ENCODE data around the gene HSD17B7. TPM values are rescaled to one million over a fixed set of nuclear protein-coding genes. Genes with fewer than 3 reads are reported as not detected.
"Not testable (repeated sequence)": the region's sequence is repeated elsewhere in the genome, so short reads cannot be mapped to it uniquely, and the experiment has no call there.

The HSD17B7 gene
- total and polyA plus RNA-seq, 2 donors (not counting 1 experiment from before 2014, with no cell fraction given): 38.9 to 41.5 TPM

- CTCF ChIA-PET: no interaction called here
- TF ChIP-seq EZH2 (IDR thresholded peaks at IDR 0.05; ENCODE audit: borderline replicate concordance, insufficient read depth, low read depth, low read length, poor library complexity, severe bottlenecking): no peak
- TF ChIP-seq, protein P1, sequence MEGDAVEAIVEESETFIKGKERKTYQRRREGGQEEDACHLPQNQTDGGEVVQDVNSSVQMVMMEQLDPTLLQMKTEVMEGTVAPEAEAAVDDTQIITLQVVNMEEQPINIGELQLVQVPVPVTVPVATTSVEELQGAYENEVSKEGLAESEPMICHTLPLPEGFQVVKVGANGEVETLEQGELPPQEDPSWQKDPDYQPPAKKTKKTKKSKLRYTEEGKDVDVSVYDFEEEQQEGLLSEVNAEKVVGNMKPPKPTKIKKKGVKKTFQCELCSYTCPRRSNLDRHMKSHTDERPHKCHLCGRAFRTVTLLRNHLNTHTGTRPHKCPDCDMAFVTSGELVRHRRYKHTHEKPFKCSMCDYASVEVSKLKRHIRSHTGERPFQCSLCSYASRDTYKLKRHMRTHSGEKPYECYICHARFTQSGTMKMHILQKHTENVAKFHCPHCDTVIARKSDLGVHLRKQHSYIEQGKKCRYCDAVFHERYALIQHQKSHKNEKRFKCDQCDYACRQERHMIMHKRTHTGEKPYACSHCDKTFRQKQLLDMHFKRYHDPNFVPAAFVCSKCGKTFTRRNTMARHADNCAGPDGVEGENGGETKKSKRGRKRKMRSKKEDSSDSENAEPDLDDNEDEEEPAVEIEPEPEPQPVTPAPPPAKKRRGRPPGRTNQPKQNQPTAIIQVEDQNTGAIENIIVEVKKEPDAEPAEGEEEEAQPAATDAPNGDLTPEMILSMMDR (IDR thresholded peaks at IDR 0.05): no peak
- Histone ChIP-seq H3K4me2 (replicated peaks; ENCODE audit: low read depth, low read length, poor library complexity, severe bottlenecking) (no peak overlapping the region), H3K27me3 (replicated peaks in 1 of 4; ENCODE audit: control extremely low read depth in 1 of 4, control insufficient read depth in 3 of 4, insufficient read depth in 4 of 4, low read length in 3 of 4) (peaks cover 0 to 20% (median 6%) of the 10 kb centered on the region in 4 experiments), H3K9me3 (ENCODE audit: control extremely low read depth in 1 of 3, control insufficient read depth in 2 of 3, insufficient read depth in 1 of 3, low read length in 2 of 3) (no peaks in the 10 kb centered on the region), H3K4me3 (ENCODE audit: control extremely low read depth in 1 of 5, extremely low read depth in 1 of 5, insufficient read depth in 1 of 5, low read depth in 2 of 5, low read length in 4 of 5) (no peak overlapping the region), H3K36me3 (replicated peaks in 1 of 2; ENCODE audit: control extremely low read depth in 1 of 2, control insufficient read depth in 1 of 2, extremely low read depth in 1 of 2, insufficient read depth in 2 of 2, low read length in 1 of 2) (no peaks in the 10 kb centered on the region), H3K4me1 (ENCODE audit: control insufficient read depth in 2 of 2, insufficient read depth in 2 of 2, low read length in 2 of 2) (no peaks in the 10 kb centered on the region), H4K20me1 (ENCODE audit: control insufficient read depth, insufficient read depth, low read length, poor library complexity, severe bottlenecking) (no peaks in the 10 kb centered on the region), H3K79me2 (ENCODE audit: control insufficient read depth, insufficient read depth, low read length) (no peaks in the 10 kb centered on the region), H3K9ac (ENCODE audit: low read length) (no peak overlapping the region), H3K27ac (ENCODE audit: low read length in 2 of 2) (no peak overlapping the region), H2AFZ (ENCODE audit: insufficient read depth, low read depth, low read length, poor library complexity, severe bottlenecking) (no peak overlapping the region)
- DNase-seq: no peak
- no peak overlapping the region for H3K4me3 Mint-ChIP-seq
- WGBS (ENCODE audit: insufficient coverage): no CpG with 5 or more reads among the region's 1 CpG
- no peak overlapping the region for H3K27ac Mint-ChIP-seq
- POLR2A ChIA-PET: no interaction called here
- H3K9me3 Mint-ChIP-seq (ENCODE audit: insufficient read depth): no peaks in the 10 kb centered on the region
- H3K27me3 Mint-ChIP-seq: peaks cover 42% of the 10 kb centered on the region
- intact Hi-C loops (cut with micrococcal nuclease): no loop called here
- H3K4me1 Mint-ChIP-seq: no peaks in the 10 kb centered on the region
- ATAC-seq (ENCODE audit: low read depth): no peak
Measured at GRCh38 chr1:162779043-162779442, 11.5 kb upstream of the HSD17B7 start.

DNA sequence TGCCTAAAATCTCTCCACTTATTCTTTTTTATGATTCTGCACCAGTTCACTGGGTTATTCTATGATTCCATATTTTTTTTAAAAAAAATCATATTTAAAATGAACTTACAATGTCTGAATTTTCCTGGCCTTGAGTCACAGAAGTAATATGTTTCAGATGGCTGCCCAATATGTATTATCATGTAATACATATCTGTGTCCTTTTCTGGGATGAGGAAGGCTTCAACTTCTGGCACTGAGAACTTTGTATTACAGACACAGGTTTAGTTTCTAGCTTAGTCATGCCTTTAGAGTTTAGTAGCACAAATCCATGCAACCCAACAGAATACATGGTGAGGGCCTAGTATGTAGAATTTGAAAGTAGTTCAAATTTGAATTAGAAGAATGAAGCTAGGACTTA is 7.8 kb upstream of the HSD17B7 start:
- Histone ChIP-seq H3K9ac (ENCODE audit: low read length) (no peak overlapping the region), H3K9me3 (ENCODE audit: control extremely low read depth in 1 of 3, control insufficient read depth in 2 of 3, insufficient read depth in 1 of 3, low read length in 2 of 3) (no peaks in the 10 kb centered on the region), H3K4me1 (ENCODE audit: control insufficient read depth in 2 of 2, insufficient read depth in 2 of 2, low read length in 2 of 2) (no peaks in the 10 kb centered on the region), H2AFZ (ENCODE audit: insufficient read depth, low read depth, low read length, poor library complexity, severe bottlenecking) (no peak overlapping the region), H3K36me3 (replicated peaks in 1 of 2; ENCODE audit: control extremely low read depth in 1 of 2, control insufficient read depth in 1 of 2, extremely low read depth in 1 of 2, insufficient read depth in 2 of 2, low read length in 1 of 2) (no peaks in the 10 kb centered on the region), H3K27ac (ENCODE audit: low read length in 2 of 2) (no peak overlapping the region), H3K79me2 (ENCODE audit: control insufficient read depth, insufficient read depth, low read length) (no peaks in the 10 kb centered on the region), H3K27me3 (replicated peaks in 1 of 4; ENCODE audit: control extremely low read depth in 1 of 4, control insufficient read depth in 3 of 4, insufficient read depth in 4 of 4, low read length in 3 of 4) (peaks cover 0 to 7% (median 1%) of the 10 kb centered on the region in 4 experiments), H3K4me3 (ENCODE audit: control extremely low read depth in 1 of 5, extremely low read depth in 1 of 5, insufficient read depth in 1 of 5, low read depth in 2 of 5, low read length in 4 of 5) (no peak overlapping the region), H3K4me2 (replicated peaks; ENCODE audit: low read depth, low read length, poor library complexity, severe bottlenecking) (no peak overlapping the region), H4K20me1 (ENCODE audit: control insufficient read depth, insufficient read depth, low read length, poor library complexity, severe bottlenecking) (no peaks in the 10 kb centered on the region)
- TF ChIP-seq, protein P1 (IDR thresholded peaks at IDR 0.05): no peak
- no peak for TF ChIP-seq EZH2 (IDR thresholded peaks at IDR 0.05; ENCODE audit: borderline replicate concordance, insufficient read depth, low read depth, low read length, poor library complexity, severe bottlenecking)
- CTCF ChIA-PET: no interaction called here
- H3K27me3 Mint-ChIP-seq: peaks cover 30% of the 10 kb centered on the region
- H3K9me3 Mint-ChIP-seq (ENCODE audit: insufficient read depth): no peaks in the 10 kb centered on the region
- no peak for DNase-seq
- ATAC-seq (ENCODE audit: low read depth): no peak
- intact Hi-C loops (cut with micrococcal nuclease): no loop called here
- H3K4me3 Mint-ChIP-seq: no peak overlapping the region
- H3K4me1 Mint-ChIP-seq: no peaks in the 10 kb centered on the region
- H3K27ac Mint-ChIP-seq: no peak overlapping the region
- POLR2A ChIA-PET: no interaction called here

GRCh38 chr1:162784926-162785325 is 5.6 kb upstream of the HSD17B7 start:
- H3K9me3 Mint-ChIP-seq (ENCODE audit: insufficient read depth); H3K36me3 ChIP-seq (replicated peaks in 1 of 2; ENCODE audit: control extremely low read depth in 1 of 2, control insufficient read depth in 1 of 2, extremely low read depth in 1 of 2, insufficient read depth in 2 of 2, low read length in 1 of 2); H2AFZ ChIP-seq (ENCODE audit: insufficient read depth, low read depth, low read length, poor library complexity, severe bottlenecking); POLR2A ChIA-PET; H3K4me1 ChIP-seq (ENCODE audit: control insufficient read depth in 2 of 2, insufficient read depth in 2 of 2, low read length in 2 of 2); H3K27ac Mint-ChIP-seq; H3K4me3 Mint-ChIP-seq; intact Hi-C loops (cut with micrococcal nuclease); H3K27me3 ChIP-seq (replicated peaks in 1 of 4; ENCODE audit: control extremely low read depth in 1 of 4, control insufficient read depth in 3 of 4, insufficient read depth in 4 of 4, low read length in 3 of 4); H3K79me2 ChIP-seq (ENCODE audit: control insufficient read depth, insufficient read depth, low read length); H3K27ac ChIP-seq (ENCODE audit: low read length in 2 of 2); DNase-seq; H3K4me2 ChIP-seq (replicated peaks; ENCODE audit: low read depth, low read length, poor library complexity, severe bottlenecking); ATAC-seq (ENCODE audit: low read depth); H3K4me3 ChIP-seq (ENCODE audit: control extremely low read depth in 1 of 5, extremely low read depth in 1 of 5, insufficient read depth in 1 of 5, low read depth in 2 of 5, low read length in 4 of 5); H4K20me1 ChIP-seq (ENCODE audit: control insufficient read depth, insufficient read depth, low read length, poor library complexity, severe bottlenecking); CTCF ChIA-PET; H3K9me3 ChIP-seq (ENCODE audit: control extremely low read depth in 1 of 3, control insufficient read depth in 2 of 3, insufficient read depth in 1 of 3, low read length in 2 of 3); H3K9ac ChIP-seq (ENCODE audit: low read length); H3K4me1 Mint-ChIP-seq: not testable (repeated sequence)
- H3K27me3 Mint-ChIP-seq: peaks cover 18% of the 10 kb centered on the region
- WGBS (ENCODE audit: insufficient coverage): no CpG with 5 or more reads among the region's 1 CpG

All from B cell (primary cell).